AG09319 (cell line): ENCODE results near the gene EYA4.

Experiments used
- DNase-seq: peaks from one replicate; pipeline ENCODE4 v3.0.0-alpha.2; 2010; ENCODE audit warnings: low read depth; ENCODE audit errors: extremely low read depth
- CTCF ChIP-seq: IDR thresholded peaks from 2 replicates; pipeline ENCODE4 v1.5.1; 2011; ENCODE audit warnings: low read depth, mild to moderate bottlenecking, inconsistent platforms, low read length, moderate library complexity

Gene EYA4

GRCh38 chr6:133380047-133380446 is 138.9 kb downstream of the EYA4 start:
- TF ChIP-seq CTCF: no peak
- no peak for DNase-seq

- no peak for TF ChIP-seq CTCF
- no peak for DNase-seq
These were observed 139.6 kb downstream of the EYA4 start for GRCh38 chr6:133380723-133381122.

- no peak for DNase-seq
- no peak for TF ChIP-seq CTCF
These were observed 147.6 kb downstream of the EYA4 start for GRCh38 chr6:133388731-133389130.

GRCh38 chr6:133390168-133390567 is 149.0 kb downstream of the EYA4 start:
- DNase-seq: no peak

GRCh38 chr6:133392015-133392414 is 150.9 kb downstream of the EYA4 start:
- no peak for TF ChIP-seq CTCF

More at GRCh38 chr6:133390168-133390567, 149.0 kb downstream of the EYA4 start:
- no peak for TF ChIP-seq CTCF

GRCh38 chr6:133392641-133393040 is 151.5 kb downstream of the EYA4 start:
- no peak for TF ChIP-seq CTCF
- DNase-seq: no peak

More at GRCh38 chr6:133392015-133392414, 150.9 kb downstream of the EYA4 start:
- DNase-seq: no peak

- TF ChIP-seq CTCF: no peak
- DNase-seq: no peak
These were observed 152.7 kb downstream of the EYA4 start for GRCh38 chr6:133393891-133394290.
